ENCODE data around the gene OR9I1. TPM values are rescaled to one million over a fixed set of nuclear protein-coding genes. Genes with fewer than 3 reads are reported as not detected.

The OR9I1 gene
- total and polyA plus RNA-seq, 2 experiments from 2014 or later: not detected

DNA sequence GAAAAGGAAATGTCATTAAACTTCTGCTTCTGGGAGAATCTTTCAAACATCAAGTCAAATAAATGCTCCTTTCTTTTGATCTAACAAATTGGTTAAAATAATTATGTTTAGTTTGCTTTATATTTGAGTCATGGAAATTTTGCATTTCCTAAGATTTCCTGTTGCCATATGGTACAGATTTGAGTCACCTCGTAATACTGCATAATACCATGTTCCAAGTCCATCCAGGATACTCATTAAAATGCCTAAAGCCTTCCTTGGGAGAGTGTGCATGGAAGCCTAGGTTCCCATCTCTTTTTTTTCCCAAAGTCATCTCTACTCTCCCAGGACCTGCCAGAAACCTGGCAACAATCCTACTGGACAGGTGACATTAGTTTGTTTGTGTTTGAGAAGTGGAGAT is 4.2 kb downstream of the OR9I1 start:
- TF ChIP-seq, protein P1, sequence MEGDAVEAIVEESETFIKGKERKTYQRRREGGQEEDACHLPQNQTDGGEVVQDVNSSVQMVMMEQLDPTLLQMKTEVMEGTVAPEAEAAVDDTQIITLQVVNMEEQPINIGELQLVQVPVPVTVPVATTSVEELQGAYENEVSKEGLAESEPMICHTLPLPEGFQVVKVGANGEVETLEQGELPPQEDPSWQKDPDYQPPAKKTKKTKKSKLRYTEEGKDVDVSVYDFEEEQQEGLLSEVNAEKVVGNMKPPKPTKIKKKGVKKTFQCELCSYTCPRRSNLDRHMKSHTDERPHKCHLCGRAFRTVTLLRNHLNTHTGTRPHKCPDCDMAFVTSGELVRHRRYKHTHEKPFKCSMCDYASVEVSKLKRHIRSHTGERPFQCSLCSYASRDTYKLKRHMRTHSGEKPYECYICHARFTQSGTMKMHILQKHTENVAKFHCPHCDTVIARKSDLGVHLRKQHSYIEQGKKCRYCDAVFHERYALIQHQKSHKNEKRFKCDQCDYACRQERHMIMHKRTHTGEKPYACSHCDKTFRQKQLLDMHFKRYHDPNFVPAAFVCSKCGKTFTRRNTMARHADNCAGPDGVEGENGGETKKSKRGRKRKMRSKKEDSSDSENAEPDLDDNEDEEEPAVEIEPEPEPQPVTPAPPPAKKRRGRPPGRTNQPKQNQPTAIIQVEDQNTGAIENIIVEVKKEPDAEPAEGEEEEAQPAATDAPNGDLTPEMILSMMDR (IDR thresholded peaks at IDR 0.05; ENCODE audit: low read depth, low read length): no peak
- no peaks in the 10 kb centered on the region for H3K9me3 ChIP-seq (ENCODE audit: low read depth)
- DNase-seq (ENCODE audit: low read depth in 1 of 2, low spot score in 1 of 2): no peak
- H3K4me1 ChIP-seq (ENCODE audit: low read depth): no peaks in the 10 kb centered on the region
- H3K27me3 ChIP-seq: no peaks in the 10 kb centered on the region
- H3K36me3 ChIP-seq: no peaks in the 10 kb centered on the region
- H3K27ac ChIP-seq: no peak overlapping the region
- H3K4me3 ChIP-seq: no peak overlapping the region

DNA sequence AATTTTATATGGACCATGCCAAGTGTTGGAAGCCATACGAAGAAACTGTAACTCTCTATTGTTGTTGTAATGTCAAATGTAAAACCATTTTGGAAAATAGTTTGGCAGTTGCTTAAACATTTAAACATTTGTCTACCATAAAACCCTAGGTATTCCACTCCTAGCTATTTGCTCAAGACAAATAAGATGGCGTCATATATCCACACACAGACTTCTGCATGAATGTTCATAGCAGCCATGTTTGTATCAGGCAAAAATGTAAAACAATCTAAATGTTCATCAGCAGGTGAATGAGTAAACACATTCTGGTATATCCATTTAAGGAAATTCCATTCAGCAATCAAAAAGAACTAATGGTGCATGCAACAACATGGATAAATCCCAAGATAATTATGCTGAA is 27.9 kb downstream of the OR9I1 start:
- Histone ChIP-seq H3K4me1 (ENCODE audit: low read depth) (no peaks in the 10 kb centered on the region), H3K36me3 (no peaks in the 10 kb centered on the region), H3K27me3 (no peaks in the 10 kb centered on the region), H3K9me3 (ENCODE audit: low read depth) (no peaks in the 10 kb centered on the region), H3K4me3 (no peak overlapping the region), H3K27ac (no peak overlapping the region)
- TF ChIP-seq, protein P1 (IDR thresholded peaks at IDR 0.05; ENCODE audit: low read depth, low read length): no peak
- no peak for DNase-seq (ENCODE audit: low read depth in 1 of 2, low spot score in 1 of 2)

DNA sequence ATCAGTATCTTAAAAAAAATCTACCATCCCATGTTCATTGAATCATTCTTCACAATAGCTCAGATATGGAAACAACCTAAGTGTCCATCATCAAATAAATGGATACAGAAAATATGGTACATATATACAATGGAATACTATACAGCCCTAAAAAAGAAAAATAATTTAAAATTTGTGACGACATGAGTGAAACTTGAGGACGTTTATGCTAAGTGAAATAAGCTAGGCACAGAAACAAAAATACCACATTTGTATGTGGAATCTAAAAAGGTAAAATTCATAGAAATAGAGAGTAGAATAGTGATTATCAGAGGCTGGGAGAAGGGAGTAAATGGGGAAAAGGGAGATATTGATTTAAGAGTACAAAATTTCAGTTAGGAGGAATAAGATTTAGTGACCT is 38.8 kb downstream of the OR9I1 start:
- Histone ChIP-seq H3K27me3 (no peaks in the 10 kb centered on the region), H3K9me3 (ENCODE audit: low read depth) (no peaks in the 10 kb centered on the region), H3K4me3 (no peak overlapping the region), H3K4me1 (ENCODE audit: low read depth) (no peaks in the 10 kb centered on the region), H3K36me3 (no peaks in the 10 kb centered on the region), H3K27ac (no peak overlapping the region)
- no peak for DNase-seq (ENCODE audit: low read depth in 1 of 2, low spot score in 1 of 2)
- TF ChIP-seq, protein P1 (IDR thresholded peaks at IDR 0.05; ENCODE audit: low read depth, low read length): no peak

DNA sequence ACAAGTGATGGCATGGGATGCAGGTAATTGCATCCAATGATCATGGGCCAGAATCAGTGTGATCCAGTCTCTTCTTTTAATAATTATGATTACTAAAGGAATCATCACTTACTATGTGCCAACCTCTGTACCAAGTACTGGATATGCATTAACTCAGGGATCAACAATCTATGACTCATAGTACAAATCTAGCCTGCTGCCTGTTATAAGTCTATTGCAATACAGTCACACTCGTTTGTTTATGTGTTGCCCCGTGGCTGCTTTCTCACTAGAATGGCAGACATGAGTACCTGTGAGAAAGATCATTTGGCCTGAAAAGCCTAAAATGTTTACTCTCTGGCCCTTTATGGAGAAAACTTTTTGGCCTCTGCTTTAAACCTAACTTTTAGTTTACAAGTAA is 49.5 kb downstream of the OR9I1 start:
- TF ChIP-seq, protein P1 (IDR thresholded peaks at IDR 0.05; ENCODE audit: low read depth, low read length): no peak
- H3K27ac ChIP-seq: no peak overlapping the region
- no peaks in the 10 kb centered on the region for H3K36me3 ChIP-seq
- no peaks in the 10 kb centered on the region for H3K27me3 ChIP-seq
- no peaks in the 10 kb centered on the region for H3K9me3 ChIP-seq (ENCODE audit: low read depth)
- no peak overlapping the region for H3K4me3 ChIP-seq
- no peaks in the 10 kb centered on the region for H3K4me1 ChIP-seq (ENCODE audit: low read depth)
- DNase-seq (ENCODE audit: low read depth in 1 of 2, low spot score in 1 of 2): no peak

DNA sequence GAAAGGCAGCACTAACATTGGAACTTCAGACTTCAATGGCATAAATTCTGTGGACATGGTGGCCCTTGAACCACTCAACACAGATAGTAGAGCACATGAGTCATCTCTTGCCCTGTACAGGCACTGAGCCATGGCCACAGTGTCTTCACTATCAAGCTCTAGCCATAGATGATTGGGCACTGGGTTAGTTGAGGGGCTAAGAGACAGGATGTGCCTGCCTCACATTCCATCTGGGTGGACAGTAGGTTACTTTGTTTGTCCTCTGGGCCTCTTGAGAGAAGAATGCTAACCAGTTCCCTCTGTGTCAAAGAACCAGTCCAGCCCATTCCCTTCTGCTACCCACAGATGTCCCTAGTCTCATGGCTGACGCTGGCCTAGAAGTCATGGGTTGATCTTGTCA is 54.7 kb downstream of the OR9I1 start:
- DNase-seq (ENCODE audit: low read depth in 1 of 2, low spot score in 1 of 2): no peak
- Histone ChIP-seq H3K27me3 (no peaks in the 10 kb centered on the region), H3K9me3 (ENCODE audit: low read depth) (no peaks in the 10 kb centered on the region), H3K4me1 (ENCODE audit: low read depth) (no peaks in the 10 kb centered on the region), H3K36me3 (no peaks in the 10 kb centered on the region), H3K4me3 (no peak overlapping the region), H3K27ac (no peak overlapping the region)
- TF ChIP-seq, protein P1 (IDR thresholded peaks at IDR 0.05; ENCODE audit: low read depth, low read length): no peak

DNA sequence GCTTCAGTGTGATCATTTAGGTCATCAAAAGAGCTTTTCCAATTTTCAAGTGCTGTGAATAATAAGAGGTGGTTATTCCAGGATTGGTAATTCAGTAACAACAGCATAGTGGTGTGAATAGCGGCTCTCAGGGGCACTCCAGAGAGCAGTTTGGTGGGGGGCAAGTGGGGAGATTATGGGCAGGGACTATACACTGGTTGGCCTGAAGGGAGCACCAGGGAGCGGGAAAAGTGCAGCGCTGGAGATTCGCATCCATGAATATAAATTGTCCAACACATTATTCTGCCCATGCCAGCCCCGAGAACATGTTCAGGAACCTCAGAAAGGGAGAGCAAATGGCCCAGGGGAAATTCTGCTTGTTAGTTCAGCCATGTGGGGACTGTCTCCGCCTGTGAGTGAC is 56.7 kb downstream of the OR9I1 start:
- Histone ChIP-seq H3K4me3 (no peak overlapping the region), H3K27ac (no peak overlapping the region), H3K27me3 (no peaks in the 10 kb centered on the region), H3K4me1 (ENCODE audit: low read depth) (no peaks in the 10 kb centered on the region), H3K36me3 (no peaks in the 10 kb centered on the region), H3K9me3 (ENCODE audit: low read depth) (no peaks in the 10 kb centered on the region)
- DNase-seq (ENCODE audit: low read depth in 1 of 2, low spot score in 1 of 2): no peak
- TF ChIP-seq, protein P1 (IDR thresholded peaks at IDR 0.05; ENCODE audit: low read depth, low read length): no peak

Measured in cardiac muscle cell (in vitro differentiated cells and primary cell).